B cell (primary cell): ENCODE measurements around the gene PXK.

Source experiments
- CTCF ChIP-seq: fragments of 200-600 bp; IDR thresholded peaks from one replicate; pipeline ENCODE4 v1.8.0; 2022; ENCODE audit warnings: antibody characterized with exemption, mild to moderate bottlenecking
- EZH2 ChIP-seq: IDR thresholded peaks from 2 replicates; pipeline ENCODE4 v1.6.1; 2012; ENCODE audit warnings: borderline replicate concordance, low read depth, mild to moderate bottlenecking, moderate library complexity, low read length; ENCODE audit not compliant: insufficient read depth, poor library complexity, severe bottlenecking

- TF ChIP-seq CTCF, result no peak
- TF ChIP-seq EZH2, result no peak
Measured at GRCh38 chr3:58425782-58426181, 93.1 kb downstream of the PXK start.
